HG03575 (cell line): ENCODE measurements around the gene HSPA4.
"Not testable (repeated sequence)": the region's sequence is repeated elsewhere in the genome, so short reads cannot be mapped to it uniquely, and the experiment has no call there.

Experiments used
- ATAC-seq: cut with Tn5 transposase; IDR thresholded peaks from one replicate; pipeline ENCODE4 v1.9.1; 2021; ENCODE audit not compliant: unreplicated experiment, insufficient number of reproducible peaks, low FRiP score; ENCODE audit errors: extremely low read depth

Gene HSPA4

GRCh38 chr5:133051542-133052316 lies at the start of gene HSPA4:
HSPA4 (plus strand) TSS chr5:133052013; CDS start chr5:133052251, 238 bp downstream.
- ATAC-seq, result peak; percentile 46

DNA sequence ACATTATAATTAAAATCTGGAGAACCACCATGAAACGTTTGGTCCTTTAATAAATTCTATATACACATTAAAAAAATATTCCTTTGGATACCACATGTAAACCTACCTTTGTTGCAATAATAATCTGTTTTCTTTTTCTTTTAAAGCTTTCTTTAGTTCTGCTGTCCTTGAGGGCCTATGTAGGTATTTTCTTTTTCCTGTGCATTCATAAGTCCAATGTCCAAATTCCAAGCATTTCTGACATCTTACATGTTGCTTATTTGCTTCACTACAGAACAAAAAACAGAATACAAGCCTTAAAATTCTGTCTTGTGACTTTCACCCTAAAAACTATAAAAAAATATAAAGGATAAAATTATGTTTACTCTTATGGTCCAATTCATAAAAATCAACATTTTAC lies 45.2 kb upstream of the HSPA4 start:
- ATAC-seq, result no peak

- ATAC-seq, result not testable (repeated sequence)
These were observed 43.4 kb upstream of the HSPA4 start for GRCh38 chr5:133008455-133008854.

DNA sequence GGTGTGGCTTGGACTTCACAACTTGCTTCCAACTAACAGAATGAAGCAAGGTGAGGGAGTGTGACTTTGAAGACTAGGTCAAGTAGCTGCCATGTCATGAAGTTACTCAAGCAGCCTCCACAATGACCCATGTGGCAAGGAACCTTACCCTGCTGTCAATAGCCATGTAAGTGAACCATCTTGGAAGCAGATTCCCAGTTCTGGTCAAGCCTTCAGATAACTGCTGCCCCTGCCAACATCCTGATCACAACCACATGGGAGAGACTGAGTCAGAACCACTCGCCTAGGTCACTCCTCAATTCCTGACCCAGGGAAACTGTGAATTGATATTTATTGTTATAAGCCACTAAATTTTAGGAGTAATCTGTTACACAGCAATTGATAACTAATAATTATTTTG lies 36.3 kb upstream of the HSPA4 start:
- no peak for ATAC-seq

DNA sequence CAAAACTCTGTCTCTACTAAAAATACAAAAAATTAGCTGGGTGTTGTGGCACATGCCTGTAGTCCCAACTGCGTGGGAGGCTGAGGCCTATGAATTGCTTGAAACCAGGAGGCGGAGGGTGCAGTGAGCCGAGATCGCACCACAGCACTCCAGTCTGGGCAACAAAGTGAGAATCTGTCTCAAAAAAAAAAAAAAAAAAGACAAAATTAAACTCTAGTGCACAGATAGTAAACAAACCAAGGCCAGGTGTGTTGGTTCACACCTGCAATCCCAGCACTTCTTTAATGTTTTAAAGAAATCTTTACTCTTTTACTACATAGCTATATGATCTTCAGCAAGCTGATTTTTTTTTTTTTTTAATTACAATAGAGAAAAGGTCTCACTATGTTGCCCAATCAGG lies 33.8 kb upstream of the HSPA4 start:
- no peak for ATAC-seq

- ATAC-seq, result not testable (repeated sequence)
These were observed 32.3 kb upstream of the HSPA4 start for GRCh38 chr5:133019471-133019870.

DNA sequence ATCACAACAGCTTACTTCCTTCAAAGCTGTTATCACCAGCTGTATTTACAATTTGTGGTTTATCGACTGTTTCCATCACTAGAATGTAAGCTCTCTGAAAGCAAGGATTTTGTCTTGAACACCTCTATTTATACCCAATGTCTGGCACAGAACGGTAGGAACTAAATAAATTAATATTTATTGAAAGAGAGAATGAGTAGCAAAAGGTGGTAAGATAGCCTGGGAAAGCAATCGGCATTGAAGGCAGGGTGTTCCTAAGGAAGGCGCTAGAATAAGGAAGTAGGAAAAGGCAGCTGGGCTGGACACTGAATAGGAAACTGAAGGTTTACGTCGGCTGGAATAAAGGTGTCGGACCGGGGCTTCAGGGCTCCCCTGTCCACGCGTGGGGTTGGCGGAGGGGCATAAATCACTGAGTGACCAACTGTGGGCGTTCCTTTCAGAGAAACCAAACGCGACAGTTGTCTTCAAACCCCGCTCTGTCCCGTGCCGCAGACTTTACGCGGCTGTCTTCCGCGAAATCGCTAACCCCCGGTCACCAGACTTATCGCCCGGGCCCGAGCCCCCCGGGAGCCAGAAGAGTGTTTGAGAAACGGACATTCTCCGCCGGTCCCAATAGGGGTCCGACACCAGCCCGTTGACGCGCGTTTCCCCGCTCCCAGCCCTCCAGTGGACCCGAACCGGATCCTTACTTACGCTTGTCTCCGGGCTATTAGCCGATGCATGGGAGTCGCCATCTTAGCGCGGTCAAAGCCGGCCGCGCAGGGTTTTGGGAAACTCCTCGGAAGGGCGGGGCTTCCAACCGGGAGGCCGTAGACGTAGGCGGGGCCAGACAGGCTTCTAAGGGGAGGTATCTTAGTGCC lies 25.8 kb upstream of the HSPA4 start, which contains the start of gene ZCCHC10:
ZCCHC10 (minus strand) TSS at position 746 of the 860 bp plus-strand sequence; CDS start at position 734, 12 bp downstream.
- no peak for ATAC-seq

DNA sequence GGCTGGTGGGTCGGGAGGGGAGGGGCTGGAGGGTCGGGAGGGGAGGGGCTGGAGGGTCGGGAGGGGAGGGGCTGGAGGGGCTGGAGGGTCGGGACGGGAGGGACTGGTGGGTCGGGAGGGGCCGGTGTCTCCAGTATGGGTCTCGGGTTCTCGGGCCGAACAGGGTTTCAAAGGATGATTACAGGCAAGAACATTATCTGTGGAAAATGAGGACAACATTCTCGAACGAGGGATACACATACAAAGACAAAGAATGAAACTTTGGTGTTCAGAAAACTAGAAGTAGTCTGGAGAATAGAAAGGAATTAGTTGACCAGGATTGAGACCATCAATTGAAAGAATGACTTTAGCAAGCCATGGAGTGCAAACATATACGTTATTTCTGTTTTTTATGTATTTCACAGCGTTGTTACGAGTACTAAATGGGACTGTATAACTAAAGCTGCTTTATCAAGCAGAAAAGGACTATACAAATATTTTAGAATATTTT lies 25.1 kb upstream of the HSPA4 start:
- no peak for ATAC-seq

- no peak for ATAC-seq
These were observed 22.4 kb upstream of the HSPA4 start for GRCh38 chr5:133029416-133029815.

- no peak for ATAC-seq
These were observed 21.3 kb upstream of the HSPA4 start for GRCh38 chr5:133030343-133031005.

GRCh38 chr5:133032852-133033742 lies 18.7 kb upstream of the HSPA4 start:
- no peak for ATAC-seq

DNA sequence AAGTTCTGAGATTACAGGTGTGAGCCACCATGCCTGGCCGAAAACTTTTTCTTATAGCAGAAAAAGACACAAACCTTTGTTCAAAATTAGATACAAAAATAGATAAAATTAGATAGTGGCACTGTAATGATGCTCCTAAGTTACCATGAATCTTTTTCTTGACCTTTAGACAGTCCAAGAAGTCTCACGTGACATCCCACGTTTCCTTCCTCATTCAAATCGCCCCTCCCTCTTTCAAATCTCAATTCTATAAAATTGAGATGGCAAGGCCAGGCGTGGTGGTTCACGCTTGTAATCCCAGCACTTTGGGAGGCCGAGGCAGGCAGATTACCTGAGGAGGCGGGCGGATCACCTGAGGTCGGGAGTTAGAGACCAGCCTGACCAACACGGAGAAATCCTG lies 17.7 kb upstream of the HSPA4 start:
- ATAC-seq, result no peak

DNA sequence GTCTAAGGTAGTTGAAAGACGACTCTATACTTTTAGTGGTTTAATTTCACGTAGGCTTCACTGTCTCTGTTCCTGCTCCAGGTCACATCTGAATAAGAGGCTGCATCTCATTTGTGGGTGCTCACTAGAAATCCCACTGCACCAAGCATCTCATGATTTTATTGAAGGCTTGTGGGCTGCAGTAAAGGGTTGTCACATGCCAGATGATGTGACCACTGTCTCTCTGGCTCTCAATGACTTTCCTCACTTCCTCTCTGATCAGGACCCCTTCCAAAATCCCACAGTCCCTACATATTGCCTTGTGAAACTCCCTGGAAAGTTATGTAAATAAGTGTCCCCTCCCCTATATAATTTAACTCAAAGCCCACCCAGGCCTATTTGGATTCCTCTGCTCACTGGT lies 16.6 kb upstream of the HSPA4 start:
- no peak for ATAC-seq

GRCh38 chr5:133036677-133037076 lies 15.1 kb upstream of the HSPA4 start:
- ATAC-seq, result not testable (repeated sequence)

DNA sequence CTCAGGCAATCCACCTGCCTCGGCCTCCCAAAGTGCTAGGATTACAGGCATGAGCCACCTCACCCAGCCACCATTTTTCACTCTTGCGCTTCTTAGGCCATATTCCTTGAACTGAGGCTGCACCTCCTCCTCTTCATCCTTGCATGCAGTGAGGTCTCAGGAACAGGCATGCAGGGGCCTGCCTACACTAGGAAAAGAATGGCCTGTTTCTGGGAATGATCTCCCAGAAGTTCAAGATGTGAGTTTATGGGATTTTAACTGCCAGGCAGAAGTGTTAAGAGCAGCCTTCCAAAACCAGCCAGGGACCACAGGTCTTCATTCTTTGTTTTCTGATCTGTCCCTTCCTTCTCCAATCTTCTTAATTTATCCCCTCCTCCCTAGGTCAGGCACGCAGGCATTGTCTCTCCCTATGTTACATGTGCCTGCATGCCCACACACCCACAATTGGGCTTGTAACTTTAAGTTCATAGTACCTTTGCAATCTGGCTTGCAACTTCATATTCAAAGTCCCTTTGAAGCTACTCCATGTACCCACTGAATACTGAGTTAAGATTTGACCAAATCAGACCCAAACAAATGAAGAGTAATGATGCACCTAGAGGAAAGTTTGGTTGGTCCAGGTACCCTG lies 10.5 kb upstream of the HSPA4 start:
- ATAC-seq, result no peak

DNA sequence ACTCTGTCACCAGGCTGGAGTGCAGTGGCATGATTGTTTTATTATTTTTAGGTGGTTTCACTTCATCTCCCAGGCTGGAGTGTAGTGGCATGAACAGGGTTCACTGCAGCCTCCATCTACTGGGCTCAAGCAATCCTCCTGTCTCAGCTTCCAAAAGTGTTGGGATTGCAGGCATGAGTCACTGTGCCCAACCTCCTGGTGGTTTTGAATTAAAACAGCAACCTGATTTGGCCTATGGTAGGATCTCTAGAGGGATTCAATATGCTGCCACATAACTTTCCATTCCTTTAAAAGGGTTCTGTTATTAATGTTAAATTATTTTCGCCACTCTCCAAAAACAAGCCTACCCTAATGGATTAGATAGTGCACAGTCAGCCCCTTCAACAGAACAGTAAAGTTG lies 9.9 kb upstream of the HSPA4 start:
- no peak for ATAC-seq

DNA sequence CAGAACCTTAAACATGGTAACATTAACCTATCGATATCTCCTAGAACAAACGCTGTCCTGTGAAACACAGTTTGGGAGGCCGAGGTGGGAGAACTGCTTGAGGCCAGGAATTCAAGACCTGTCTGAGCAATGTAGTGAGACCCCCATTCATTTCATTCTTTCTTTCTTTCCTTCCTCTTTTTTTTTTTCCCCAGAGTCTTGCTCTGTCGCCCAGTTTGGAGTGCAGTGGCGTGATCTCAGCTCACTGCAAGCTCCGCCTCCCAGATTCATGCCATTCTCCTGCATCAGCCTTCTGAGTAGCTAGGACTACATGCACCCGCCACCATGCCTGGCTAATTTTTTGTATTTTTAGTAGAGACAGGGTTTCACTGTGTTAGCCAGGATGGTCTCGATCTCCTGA lies 5.3 kb upstream of the HSPA4 start:
- not testable (repeated sequence) for ATAC-seq

GRCh38 chr5:133047404-133047803 lies 4.4 kb upstream of the HSPA4 start:
- ATAC-seq, result no peak
